NCI-H2196 treated with DMSO at 0.1 percent for 48 hours (cell line): ENCODE data around the gene SIK3.
A peak's percentile ranks its signal among the peaks of the same experiment; 100 is the strongest.

ENCODE experiments used
- DNase-seq: peaks from one replicate; lab custom pipeline; 2025; ENCODE audit not compliant: unreplicated experiment; lab: John Stamatoyannopoulos, UW

Gene SIK3

DNA sequence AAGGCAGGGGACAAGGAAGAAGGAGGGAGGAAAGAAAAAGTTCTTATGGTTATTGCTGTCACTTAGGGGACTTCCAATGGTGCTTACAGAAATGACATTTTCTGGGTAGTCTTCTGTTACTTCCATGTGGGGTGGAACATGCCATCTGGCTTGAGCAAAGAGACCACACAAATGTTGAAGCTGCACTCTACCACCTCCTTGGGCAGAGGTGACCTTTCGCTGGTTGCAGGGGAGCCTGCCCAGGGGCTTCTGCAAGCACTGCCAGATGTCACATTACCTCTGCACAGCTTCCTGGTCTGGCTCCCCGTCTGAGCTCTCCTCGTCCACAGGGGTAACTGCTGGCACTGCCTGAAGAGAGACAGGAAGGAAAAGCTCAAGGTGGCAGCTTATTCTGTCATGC lies 228.2 kb downstream of the SIK3 start:
- DNase-seq = no peak

DNA sequence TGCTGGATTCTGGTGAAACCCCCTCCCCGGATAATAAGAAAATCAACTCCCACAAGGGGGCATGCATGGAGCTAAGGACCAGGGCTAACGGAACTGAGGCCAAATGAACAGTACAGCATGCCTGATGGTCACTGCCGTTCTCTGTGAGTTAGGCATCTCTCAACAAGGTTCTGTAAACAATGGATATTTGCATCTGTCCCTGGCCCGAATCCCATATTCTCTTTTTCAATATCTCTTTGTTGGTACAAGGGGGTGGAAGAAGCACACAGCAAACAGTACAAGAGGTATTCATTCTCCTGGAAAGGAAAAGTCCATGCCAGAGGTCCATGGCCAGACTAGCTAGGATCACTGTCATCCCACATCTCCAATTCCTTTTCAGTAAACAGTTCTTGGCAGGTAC lies 228.6 kb downstream of the SIK3 start:
- peak; percentile 51 for DNase-seq

- DNase-seq = no peak
Observed at GRCh38 chr11:116868066-116868465, 230.2 kb downstream of the SIK3 start.

GRCh38 chr11:116867619-116868018 lies 230.6 kb downstream of the SIK3 start:
- DNase-seq = no peak

GRCh38 chr11:116866804-116867455 lies 231.3 kb downstream of the SIK3 start:
- DNase-seq = no peak

GRCh38 chr11:116865696-116866095 lies 232.5 kb downstream of the SIK3 start:
- DNase-seq = no peak

GRCh38 chr11:116864531-116864930 lies 233.7 kb downstream of the SIK3 start:
- DNase-seq = no peak

DNA sequence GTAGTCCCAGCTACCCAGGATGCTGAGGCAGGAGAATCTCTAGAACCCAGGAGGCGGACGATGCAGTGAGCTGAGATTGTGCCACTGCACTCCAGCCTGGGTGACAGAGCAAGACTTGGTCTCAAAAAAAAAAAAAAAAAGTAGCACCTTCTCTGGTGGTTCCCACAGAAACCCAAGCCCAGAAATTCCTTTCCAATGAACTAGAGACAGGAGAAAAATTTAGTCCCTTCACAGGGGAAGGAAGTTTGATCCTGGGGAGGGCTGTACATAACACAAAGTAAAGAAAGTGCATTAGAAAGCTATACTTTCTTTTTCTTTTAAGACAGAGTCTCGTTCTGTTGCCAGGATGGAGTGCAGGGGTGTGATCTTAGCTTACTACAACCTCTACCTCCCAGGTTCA lies 235.3 kb downstream of the SIK3 start:
- no peak for DNase-seq

DNA sequence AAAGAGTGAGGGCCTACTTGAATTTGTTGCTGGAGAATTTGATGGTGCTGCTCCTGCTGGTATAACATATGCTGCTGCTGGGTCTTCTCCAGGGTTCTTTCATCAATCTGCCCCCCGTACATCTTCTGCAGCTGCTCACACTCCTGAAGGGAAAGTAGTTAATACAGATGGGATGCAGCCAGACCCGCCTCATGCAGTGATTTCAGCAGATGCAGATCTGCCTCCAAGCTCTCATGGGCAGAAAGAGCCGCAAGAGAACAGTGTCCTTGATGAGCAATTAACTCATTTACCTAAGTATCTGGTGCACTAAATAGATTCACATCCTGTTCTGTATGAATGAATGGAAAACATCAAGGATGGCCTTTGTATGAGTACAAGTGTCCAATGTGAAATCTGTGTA lies 236.0 kb downstream of the SIK3 start:
- no peak for DNase-seq

DNA sequence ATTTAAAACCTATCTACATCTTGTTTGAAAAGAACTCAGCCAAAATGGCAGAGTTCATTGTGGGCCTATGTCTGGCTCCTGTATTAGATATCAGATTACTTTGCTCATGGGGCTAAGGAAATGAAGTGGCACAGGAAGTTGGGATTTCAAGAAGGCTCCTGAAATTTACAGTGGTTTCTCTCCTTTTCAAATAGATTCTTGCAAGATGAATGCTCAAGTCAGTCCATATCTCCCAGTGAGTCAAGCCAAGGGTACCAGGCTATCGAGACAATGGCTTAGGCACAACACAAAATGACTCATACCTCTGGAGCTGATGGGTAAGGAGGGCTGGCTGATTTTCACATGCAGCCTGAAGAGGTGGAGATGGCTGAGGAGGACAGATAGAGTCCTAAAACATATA lies 236.7 kb downstream of the SIK3 start:
- no peak for DNase-seq

DNA sequence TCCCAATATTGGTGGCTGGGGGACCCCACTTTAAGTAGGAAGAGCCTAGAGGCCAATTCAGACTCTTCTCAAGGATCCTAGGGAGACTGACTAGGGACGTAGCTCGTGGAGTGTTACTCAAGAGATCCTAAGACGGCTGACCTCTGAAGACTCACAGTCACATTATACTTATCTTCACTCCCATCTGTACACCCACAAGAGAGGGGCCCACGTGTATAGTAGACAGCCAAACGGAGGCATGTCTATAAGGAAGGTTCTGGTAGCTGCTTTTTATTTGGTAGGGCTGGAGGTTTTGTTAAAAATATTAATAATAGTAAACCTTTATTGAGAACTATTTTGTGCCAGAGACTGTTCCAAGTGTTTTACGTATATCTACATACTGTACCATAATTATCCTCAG lies 237.9 kb downstream of the SIK3 start:
- no peak for DNase-seq

DNA sequence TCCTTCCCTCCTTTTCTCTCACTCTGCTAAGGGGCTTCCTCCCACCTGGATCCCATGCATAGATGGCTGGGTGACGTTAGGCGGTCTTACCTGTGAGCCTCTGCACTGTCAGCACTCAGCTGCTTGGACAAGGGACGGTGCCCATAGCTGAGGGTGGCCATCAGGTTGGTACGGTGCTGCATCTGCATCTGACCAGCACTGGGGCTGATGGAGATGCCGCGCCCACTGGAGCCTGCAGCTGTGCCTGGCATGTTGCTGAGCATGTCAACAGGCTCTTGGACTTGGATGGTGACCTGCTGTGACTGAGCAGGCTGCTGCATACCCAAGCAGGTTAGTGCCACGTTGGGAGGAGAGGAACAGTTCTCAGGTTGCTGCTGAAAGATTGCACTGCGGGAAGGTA lies 239.1 kb downstream of the SIK3 start:
- no peak for DNase-seq

GRCh38 chr11:116857936-116858335 lies 240.3 kb downstream of the SIK3 start:
- DNase-seq = no peak

- no peak for DNase-seq
Observed at GRCh38 chr11:116857316-116857715, 240.9 kb downstream of the SIK3 start.

DNA sequence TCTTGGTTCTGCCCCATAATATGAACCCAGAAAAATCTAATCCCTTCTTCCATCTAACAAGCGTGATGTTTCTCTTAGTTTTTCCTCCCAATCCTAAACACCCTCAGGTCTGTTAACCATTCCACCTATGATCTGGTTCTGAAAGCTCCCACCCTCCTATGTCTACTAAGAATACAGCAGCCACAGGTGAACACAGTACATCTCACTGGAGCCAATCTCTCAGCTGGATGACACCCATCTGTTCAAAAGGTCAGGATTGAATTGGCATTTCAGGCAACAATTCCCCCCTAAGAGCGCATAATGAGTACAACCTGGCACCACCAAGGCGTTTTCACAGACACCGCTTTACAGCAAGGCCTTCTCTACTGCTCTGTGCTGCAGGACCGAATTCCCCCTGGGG lies 241.8 kb downstream of the SIK3 start:
- no peak for DNase-seq

DNA sequence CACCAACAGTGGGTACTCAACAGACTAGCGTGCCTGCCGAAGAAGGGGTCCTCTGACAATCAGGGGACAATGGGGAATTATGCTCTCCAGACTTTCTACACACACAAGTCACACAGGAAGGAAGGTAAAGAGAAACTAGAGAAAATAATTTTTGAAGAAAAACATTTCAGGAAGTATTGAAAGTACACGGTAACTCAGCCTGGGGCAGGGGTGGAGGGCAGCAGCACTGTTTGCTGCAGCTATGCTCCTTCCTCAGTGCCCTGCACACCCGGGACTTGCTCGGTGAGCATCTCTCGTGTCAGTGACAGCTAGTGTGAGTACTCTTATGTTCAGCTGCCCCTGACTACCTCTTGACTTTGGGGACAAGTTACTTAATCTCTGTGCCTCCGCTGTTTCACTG lies 242.8 kb downstream of the SIK3 start:
- no peak for DNase-seq

DNA sequence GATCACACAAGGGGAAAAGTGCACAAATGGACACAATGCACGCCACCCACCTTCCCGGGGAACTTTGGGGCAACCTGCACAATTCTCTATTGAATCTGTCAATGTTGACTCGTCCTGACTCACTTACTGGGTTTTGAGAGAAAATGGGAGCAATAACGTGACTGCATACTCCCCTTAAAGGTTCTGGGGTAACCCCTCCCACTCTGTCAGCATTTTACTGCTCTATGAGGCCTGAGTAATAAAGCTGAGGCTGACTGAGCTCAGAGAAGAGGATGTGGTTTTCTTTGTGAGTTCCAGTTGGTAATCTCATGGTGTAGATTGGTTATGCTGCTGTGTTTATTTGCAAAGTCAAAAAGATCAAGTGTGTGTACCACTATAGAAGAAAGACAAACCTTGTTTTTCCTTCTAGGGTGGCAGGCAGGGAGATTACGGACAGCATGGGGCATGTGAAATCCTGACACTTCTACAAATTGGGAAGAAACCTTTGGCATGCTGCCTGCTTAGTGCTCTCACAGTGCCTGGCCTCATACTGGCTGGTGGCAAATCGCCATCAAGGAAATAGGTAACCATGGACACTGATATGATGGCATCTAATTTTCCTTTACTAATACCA lies 244.7 kb downstream of the SIK3 start:
- peak; percentile 42 for DNase-seq

DNA sequence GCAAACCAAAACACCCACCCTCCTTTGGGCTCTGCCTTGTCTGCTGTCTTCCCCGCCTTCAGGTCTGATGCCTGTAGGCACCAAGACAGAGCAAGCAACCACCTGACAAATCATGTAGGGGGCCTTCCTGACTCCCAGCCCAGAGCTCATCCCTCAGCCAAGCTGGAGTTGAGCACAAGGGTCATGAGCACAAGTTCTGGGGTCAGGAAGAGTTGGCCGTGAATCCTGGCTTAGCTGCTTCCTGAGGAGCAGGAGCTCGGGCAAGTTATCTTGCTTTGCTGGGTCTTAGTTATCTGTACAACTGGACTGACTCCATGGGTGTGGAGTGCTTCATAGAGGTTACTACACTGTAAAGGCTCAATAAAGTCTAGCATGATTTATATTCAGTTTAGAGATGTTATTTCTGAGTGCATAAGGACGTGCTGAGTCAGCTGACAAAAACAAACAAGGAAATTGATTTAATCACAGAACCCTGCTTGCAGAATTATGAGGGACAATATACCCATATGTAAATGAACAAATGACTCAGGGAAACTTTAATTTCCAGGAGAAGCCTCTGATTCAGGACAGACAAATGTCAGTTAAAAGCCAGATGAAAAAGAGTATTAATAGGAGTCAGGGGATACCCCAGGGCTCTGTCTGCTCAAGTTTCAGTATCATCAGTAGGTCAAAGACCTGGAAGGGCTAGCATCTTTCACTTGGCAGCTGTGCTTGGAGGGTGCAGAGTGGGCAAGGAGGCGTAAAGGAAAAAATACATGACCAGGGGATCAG lies 245.8 kb downstream of the SIK3 start:
- DNase-seq = no peak

GRCh38 chr11:116851626-116852025 lies 246.6 kb downstream of the SIK3 start:
- no peak for DNase-seq

- no peak for DNase-seq
Observed at GRCh38 chr11:116849486-116849885, 248.7 kb downstream of the SIK3 start.

- DNase-seq = no peak
Observed at GRCh38 chr11:116849060-116849459, 249.2 kb downstream of the SIK3 start.

GRCh38 chr11:116847612-116848011 lies 250.6 kb downstream of the SIK3 start:
- no peak for DNase-seq
